Cardiac muscle cell (in vitro differentiated cells and primary cell): ENCODE results near the gene SCGB1C2. TPM values are rescaled to one million over a fixed set of nuclear protein-coding genes. Genes with fewer than 3 reads are reported as not detected.
"Not testable (repeated sequence)": the region's sequence is repeated elsewhere in the genome, so short reads cannot be mapped to it uniquely, and the experiment has no call there.

Experiments used
- DNase-seq, 2 donors: peaks; one replicate each; pipeline versions ENCODE4 v3.0.0 to v3.0.0-alpha.2; 2010 to 2017; ENCODE audit warnings: low read depth in 1 of 2, low spot score in 1 of 2
- H3K27ac ChIP-seq: fragments of 200-600 bp; sonication (generic); 2 replicates; pipeline ENCODE4 v1.5.1; 2016
- H3K27me3 ChIP-seq: fragments of 200-600 bp; sonication (generic); 2 replicates; pipeline ENCODE4 v1.6.0; 2016; ENCODE audit warnings: control low read depth
- H3K36me3 ChIP-seq: fragments of 200-600 bp; sonication (generic); 2 replicates; pipeline ENCODE4 v1.5.1; 2016; ENCODE audit warnings: control low read depth
- H3K4me1 ChIP-seq: fragments of 200-600 bp; sonication (generic); 2 replicates; pipeline ENCODE4 v1.8.1; 2017; ENCODE audit warnings: low read depth, mild to moderate bottlenecking, mixed run types
- H3K4me3 ChIP-seq: fragments of 200-600 bp; sonication (generic); 2 replicates; pipeline ENCODE4 v1.5.1; 2016; ENCODE audit warnings: mild to moderate bottlenecking
- H3K9me3 ChIP-seq: fragments of 200-600 bp; sonication (generic); 2 replicates; pipeline ENCODE4 v1.5.1; 2017; ENCODE audit warnings: low read depth, mild to moderate bottlenecking, control low read depth
- CTCF ChIP-seq: IDR thresholded peaks from 2 replicates; pipeline ENCODE4 v1.5.1; 2012; ENCODE audit warnings: low read depth, mild to moderate bottlenecking, low read length
- polyA plus RNA-seq: library from polyadenylated mRNA; unstranded; fragments of >200 nt; fragmentation: Nextera tagmentation; extraction: Ambion mirVana; gene quantifications from 2 replicates; pipeline ENCODE4 v1.2.1, GENCODE V29; 2016
- total RNA-seq: library from RNA; depleted of rRNA; stranded (reverse); fragments of >200 nt; gene quantifications from 2 replicates; pipeline ENCODE4 v1.2.3, GENCODE V29; 2016

Gene SCGB1C2
- not detected in 2 replicates for total RNA-seq
- not detected in 2 replicates for polyA plus RNA-seq

- not testable (repeated sequence) for H3K4me3 ChIP-seq, DNase-seq, H3K9me3 ChIP-seq, H3K27ac ChIP-seq, H3K4me1 ChIP-seq, H3K36me3 ChIP-seq, H3K27me3 ChIP-seq
Observed at GRCh38 chr17:137166-137807, at the start of gene SCGB1C2. Gene SCGB1C2, plus strand, starts transcription at chr17:137569. Its CDS starts 22 bp downstream, at chr17:137591.

- H3K4me1 ChIP-seq, H3K9me3 ChIP-seq, H3K27me3 ChIP-seq, H3K36me3 ChIP-seq, H3K27ac ChIP-seq, H3K4me3 ChIP-seq: not testable (repeated sequence)
- peak in 1 of 2 donors; percentile 3 for DNase-seq
Observed at GRCh38 chr17:113111-113510, 24.3 kb upstream of the SCGB1C2 start.

- peak in 1 of 2 donors; percentile 52 for DNase-seq
- H3K4me1 ChIP-seq, H3K4me3 ChIP-seq, H3K9me3 ChIP-seq, H3K27ac ChIP-seq, H3K27me3 ChIP-seq, H3K36me3 ChIP-seq: not testable (repeated sequence)
- TF ChIP-seq CTCF: peak; percentile 63
Observed at GRCh38 chr17:118339-118917, 18.9 kb upstream of the SCGB1C2 start.

- H3K9me3 ChIP-seq, H3K4me1 ChIP-seq, H3K27ac ChIP-seq, DNase-seq, H3K36me3 ChIP-seq, H3K27me3 ChIP-seq, H3K4me3 ChIP-seq: not testable (repeated sequence)
Observed at GRCh38 chr17:133932-134331, 3.4 kb upstream of the SCGB1C2 start.

GRCh38 chr17:134332-134785 lies 3.0 kb upstream of the SCGB1C2 start:
- H3K36me3 ChIP-seq, H3K27me3 ChIP-seq, H3K4me3 ChIP-seq, H3K9me3 ChIP-seq, H3K4me1 ChIP-seq, DNase-seq, H3K27ac ChIP-seq: not testable (repeated sequence)
- peak; percentile 16 for TF ChIP-seq CTCF

DNA sequence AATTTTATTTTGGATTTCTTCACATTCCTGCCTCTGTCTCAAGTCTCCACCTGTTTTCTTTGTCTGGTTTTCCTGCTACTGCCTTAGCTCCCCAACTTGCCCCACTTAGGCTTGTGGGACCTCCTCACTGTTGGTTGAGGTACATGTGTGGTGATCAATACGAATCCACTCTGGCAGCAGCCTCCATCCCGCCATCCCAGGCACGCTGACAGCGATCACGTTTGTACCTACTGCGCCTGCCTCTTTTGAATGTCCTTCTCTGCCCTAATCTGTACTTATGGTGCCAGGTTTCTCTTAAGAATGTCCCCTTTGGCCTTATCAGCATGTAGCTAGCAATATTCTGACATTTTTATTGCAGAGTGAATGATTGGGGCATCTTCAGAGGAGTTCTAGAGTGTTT lies 2.3 kb upstream of the SCGB1C2 start:
- H3K4me1 ChIP-seq, H3K4me3 ChIP-seq, H3K9me3 ChIP-seq, H3K27me3 ChIP-seq, DNase-seq, H3K36me3 ChIP-seq, H3K27ac ChIP-seq: not testable (repeated sequence)

DNA sequence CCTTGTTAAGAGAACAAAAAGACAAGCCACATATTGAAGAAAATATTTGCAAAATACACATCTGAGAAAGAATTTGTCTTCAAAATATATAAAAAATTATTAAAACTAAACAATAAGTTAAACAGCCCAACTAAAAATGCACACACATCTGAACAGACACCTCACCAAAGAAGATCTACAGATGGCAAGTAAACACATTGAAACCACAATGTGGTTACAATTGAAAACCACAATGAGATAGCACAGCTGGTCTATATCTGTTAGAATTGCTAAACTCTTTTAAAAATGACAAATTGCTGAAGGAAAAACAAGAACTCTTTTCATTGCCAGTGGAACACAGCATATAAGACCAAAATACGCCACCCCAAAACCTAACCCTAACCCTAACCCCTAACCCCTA lies 1.5 kb upstream of the SCGB1C2 start:
- not testable (repeated sequence) for DNase-seq, H3K36me3 ChIP-seq, H3K9me3 ChIP-seq, H3K4me1 ChIP-seq, H3K4me3 ChIP-seq, H3K27me3 ChIP-seq, H3K27ac ChIP-seq

DNA sequence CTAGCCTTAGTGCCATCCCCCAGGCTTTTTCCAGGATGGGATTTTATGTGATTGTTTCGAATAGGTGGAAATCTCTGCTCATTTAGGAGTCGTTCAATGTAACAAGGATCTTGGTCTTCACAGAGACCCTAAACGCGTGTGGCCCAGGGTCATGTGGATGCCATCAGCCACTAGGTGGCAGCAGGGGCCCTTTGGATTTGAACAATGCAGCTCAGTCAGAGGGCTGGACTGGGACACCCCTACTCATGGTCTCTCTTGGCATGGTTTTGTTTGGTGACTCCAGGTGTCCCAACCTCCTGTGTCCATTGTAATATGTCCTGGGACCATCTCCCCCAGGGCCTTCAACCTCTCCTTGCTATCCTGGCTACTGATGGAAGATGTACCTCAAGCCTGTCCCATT lies 838 bp upstream of the SCGB1C2 start:
- not testable (repeated sequence) for H3K4me1 ChIP-seq, DNase-seq, H3K4me3 ChIP-seq, H3K9me3 ChIP-seq, H3K27ac ChIP-seq, H3K27me3 ChIP-seq, H3K36me3 ChIP-seq
- peak; percentile 34 for TF ChIP-seq CTCF

- DNase-seq, H3K27ac ChIP-seq, H3K4me3 ChIP-seq, H3K4me1 ChIP-seq, H3K9me3 ChIP-seq, H3K36me3 ChIP-seq: not testable (repeated sequence)
- H3K27me3 ChIP-seq: peaks cover 15% of the 10 kb centered on the region
Observed at GRCh38 chr17:139401-140205, 2.2 kb downstream of the SCGB1C2 start.
